Stimulated activated CD8-positive, alpha-beta memory T cell treated with anti-CD3 and anti-CD28 coated beads, Interleukin-7, amount 100 ng/mL, for 1 hour (primary cell): Measurements from ENCODE around the gene RASSF1.

ENCODE experiments used
- DNase-seq, 2 donors: peaks; one replicate each; pipeline ENCODE4 v3.0.0-alpha.2; 2020; ENCODE audit warnings: low read depth in 2 of 2

Gene RASSF1

GRCh38 chr3:50300681-50301254 is 39.9 kb downstream of the RASSF1 start:
- no peak for DNase-seq

DNA sequence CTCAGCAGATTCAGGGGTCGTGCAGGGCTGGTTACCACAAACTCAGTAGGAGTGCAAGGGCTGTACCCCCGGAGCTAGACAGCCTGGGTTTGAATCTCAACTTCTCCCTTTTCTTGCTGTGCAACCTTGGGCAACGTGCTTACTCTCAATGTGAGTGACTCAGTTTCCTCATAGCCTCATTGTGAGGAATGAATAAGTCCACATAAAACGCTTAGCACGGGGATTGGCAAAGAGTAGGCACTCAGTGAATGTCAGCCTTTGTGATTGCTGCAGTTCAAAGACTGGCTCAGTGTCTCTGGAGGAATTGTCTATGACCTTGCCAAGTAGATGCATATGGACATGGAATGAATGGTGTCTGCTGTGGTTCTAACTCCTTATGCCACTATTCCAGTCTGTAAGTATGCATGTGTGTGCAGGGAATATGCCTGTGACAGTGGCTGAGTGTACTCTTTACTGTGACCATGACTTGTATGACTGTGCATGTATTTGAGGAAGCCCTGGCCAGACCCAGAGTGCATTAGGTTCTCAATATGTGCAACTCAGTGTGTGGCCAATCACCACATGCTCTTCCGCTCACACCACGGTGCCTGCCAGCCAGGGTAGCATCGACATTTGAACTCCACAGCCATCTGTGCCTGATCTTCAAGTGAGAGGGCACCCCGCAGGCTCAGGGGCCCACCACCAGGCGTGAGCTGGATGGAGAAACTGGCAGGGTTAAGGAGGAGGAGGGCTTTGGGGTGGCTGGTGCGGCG is 40.5 kb downstream of the RASSF1 start:
- DNase-seq, result no peak

- DNase-seq, result no peak
These were observed 41.1 kb downstream of the RASSF1 start for GRCh38 chr3:50299638-50299928.

- peak; percentile 98 for DNase-seq
These were observed 41.6 kb downstream of the RASSF1 start, which contains the start of the genes HYAL3 and NAA80 for GRCh38 chr3:50298836-50299637. Gene HYAL3 (minus strand): TSS chr3:50299405. CDS start chr3:50295602, 3,803 bp downstream. Gene NAA80 (minus strand): TSS chr3:50299405. CDS start chr3:50297463, 1,942 bp downstream.

GRCh38 chr3:50297896-50298725 is 42.5 kb downstream of the RASSF1 start:
- DNase-seq, result no peak

- no peak for DNase-seq
These were observed 43.3 kb downstream of the RASSF1 start for GRCh38 chr3:50297384-50297775.

GRCh38 chr3:50296721-50297383 is 43.8 kb downstream of the RASSF1 start:
- no peak for DNase-seq

- DNase-seq, result no peak
These were observed 44.8 kb downstream of the RASSF1 start for GRCh38 chr3:50295553-50296431.

- DNase-seq, result no peak
These were observed 45.9 kb downstream of the RASSF1 start for GRCh38 chr3:50294492-50295403.

DNA sequence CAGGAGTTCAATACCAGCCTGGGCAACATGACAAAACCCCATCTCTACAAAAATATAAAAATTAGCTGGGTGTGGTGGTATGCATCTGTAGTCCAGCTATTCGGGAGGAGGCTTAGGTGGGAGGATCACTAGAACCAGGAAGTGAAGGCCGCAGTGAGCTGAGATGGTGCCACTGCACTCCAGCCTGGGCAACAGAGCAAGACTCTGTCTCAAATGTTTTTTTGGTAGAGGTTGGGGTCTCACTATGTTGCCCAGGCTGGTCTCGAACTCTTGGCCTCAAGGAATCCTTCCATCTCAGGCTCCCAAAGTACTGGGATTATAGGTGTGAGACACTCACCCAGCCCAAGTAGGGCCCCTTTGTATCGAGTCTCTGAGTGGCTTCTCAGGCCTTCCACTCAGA is 46.5 kb downstream of the RASSF1 start:
- no peak for DNase-seq

- no peak for DNase-seq
These were observed 47.4 kb downstream of the RASSF1 start for GRCh38 chr3:50293079-50293801.

GRCh38 chr3:50292159-50293078 is 48.2 kb downstream of the RASSF1 start, which contains the start of gene IFRD2:
Gene IFRD2 (minus strand): TSS chr3:50292429. CDS start chr3:50292274, 155 bp downstream.
- peak; percentile 87 for DNase-seq

DNA sequence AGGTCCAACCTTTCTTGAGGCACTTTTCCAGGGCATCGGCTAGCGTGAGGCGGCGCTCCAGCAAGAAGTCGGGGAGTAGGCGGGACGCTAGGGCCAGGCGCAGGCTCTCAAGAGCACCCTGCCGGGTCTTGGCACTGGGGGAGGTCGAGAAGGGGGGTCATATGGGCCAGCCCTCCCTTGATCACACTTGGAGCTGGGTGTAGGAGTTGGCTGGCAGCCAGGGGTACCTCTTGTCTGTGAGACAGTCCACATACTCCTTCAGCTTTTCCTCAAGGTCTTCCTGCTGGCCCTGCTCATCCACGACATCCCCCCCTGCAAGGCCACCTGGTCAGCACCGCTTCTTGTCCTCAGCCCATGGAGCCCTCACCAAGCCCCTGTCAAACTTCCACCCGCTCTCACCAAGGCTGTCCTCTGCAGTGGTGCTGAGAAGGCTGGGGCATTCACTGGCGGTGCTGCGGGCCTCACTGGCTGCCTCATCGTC is 50.4 kb downstream of the RASSF1 start:
- no peak for DNase-seq

GRCh38 chr3:50289130-50289529 is 51.5 kb downstream of the RASSF1 start:
- DNase-seq, result no peak

GRCh38 chr3:50288387-50289007 is 52.1 kb downstream of the RASSF1 start:
- DNase-seq, result no peak

DNA sequence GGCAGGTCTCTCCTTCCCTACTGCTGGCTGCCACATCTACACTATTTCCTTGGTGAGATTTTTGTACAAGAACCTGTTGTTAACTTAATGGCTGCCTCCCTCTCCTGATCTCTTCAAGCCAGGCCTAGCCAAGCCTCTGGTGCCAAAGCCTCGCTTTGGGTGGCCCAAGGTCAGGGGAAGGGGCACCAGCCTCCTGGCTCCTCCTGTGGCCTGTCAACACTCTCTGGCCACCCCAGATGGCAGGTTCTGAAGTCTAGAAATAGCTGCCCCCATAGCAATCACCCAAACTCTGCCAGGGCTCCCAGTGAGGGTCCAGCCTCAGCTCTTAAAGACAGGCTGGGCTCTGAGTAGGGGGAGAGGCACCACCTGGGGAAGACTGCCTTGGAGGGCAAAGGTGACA is 53.4 kb downstream of the RASSF1 start:
- DNase-seq, result no peak
